ENCODE measurements around the gene GCK. TPM values are rescaled to one million over a fixed set of nuclear protein-coding genes. Genes with fewer than 3 reads are reported as not detected.

The GCK gene
- total and polyA plus RNA-seq, 3 donors from 2014 or later: 0.90 to 1.2 (median 0.94) TPM

GRCh38 chr7:44152971-44153947 is 36.0 kb downstream of the GCK start:
- no peaks in the 10 kb centered on the region for H3K36me3 ChIP-seq (ENCODE audit: low read depth, missing control alignments)

GRCh38 chr7:44151956-44152355 is 37.3 kb downstream of the GCK start:
- H3K9me3 ChIP-seq: no peaks in the 10 kb centered on the region
- WGBS, 2 donors: 95% methylated on average over 9 of the region's 9 CpGs
- no peak overlapping the region for H3K27ac ChIP-seq
- intact Hi-C loops (cut with DNase I; ENCODE audit: low total_unique reads): no loop called here
- no peak overlapping the region for H3K4me3 ChIP-seq
- no peak for DNase-seq
- H3K27me3 ChIP-seq: no peaks in the 10 kb centered on the region
- H3K4me1 ChIP-seq: no peaks in the 10 kb centered on the region
- TF ChIP-seq POLR2A (IDR thresholded peaks at IDR 0.05) (no peak), CTCF (IDR thresholded peaks at IDR 0.05) (no peak)
- H3K36me3 ChIP-seq (ENCODE audit: low read depth, missing control alignments): no peaks in the 10 kb centered on the region

More at GRCh38 chr7:44152971-44153947, 36.0 kb downstream of the GCK start:
- 77 to 90% methylated on average over 12 to 22 of the region's 22 CpGs for WGBS, 2 donors
- H3K4me1 ChIP-seq: no peaks in the 10 kb centered on the region
- intact Hi-C loops (cut with DNase I; ENCODE audit: low total_unique reads): no loop called here
- no peaks in the 10 kb centered on the region for H3K9me3 ChIP-seq
- DNase-seq: no peak
- no peak overlapping the region for H3K27ac ChIP-seq
- TF ChIP-seq POLR2A (IDR thresholded peaks at IDR 0.05) (no peak), CTCF (IDR thresholded peaks at IDR 0.05) (no peak)
- H3K4me3 ChIP-seq: no peak overlapping the region
- H3K27me3 ChIP-seq: no peaks in the 10 kb centered on the region

- intact Hi-C loops (cut with DNase I; ENCODE audit: low total_unique reads): no loop called here
- no peaks in the 10 kb centered on the region for H3K27me3 ChIP-seq
- WGBS, 2 donors: 90 to 91% methylated on average over 6 to 16 of the region's 16 CpGs
- no peaks in the 10 kb centered on the region for H3K9me3 ChIP-seq
- peaks cover 5% of the 10 kb centered on the region for H3K4me1 ChIP-seq
- no peak overlapping the region for H3K4me3 ChIP-seq
- no peak overlapping the region for H3K27ac ChIP-seq
- DNase-seq: no peak
- no peak for TF ChIP-seq POLR2A (IDR thresholded peaks at IDR 0.05)
- no peak for TF ChIP-seq CTCF (IDR thresholded peaks at IDR 0.05)
- H3K36me3 ChIP-seq (ENCODE audit: low read depth, missing control alignments): no peaks in the 10 kb centered on the region
Measured at GRCh38 chr7:44150966-44151941, 38.0 kb downstream of the GCK start.

GRCh38 chr7:44150466-44150832 is 38.8 kb downstream of the GCK start:
- intact Hi-C loops (cut with DNase I; ENCODE audit: low total_unique reads): no loop called here
- TF ChIP-seq CTCF (IDR thresholded peaks at IDR 0.05) (no peak), POLR2A (IDR thresholded peaks at IDR 0.05) (no peak)
- Histone ChIP-seq H3K4me3 (no peak overlapping the region), H3K4me1 (peaks cover 5% of the 10 kb centered on the region), H3K27me3 (no peaks in the 10 kb centered on the region), H3K27ac (no peak overlapping the region), H3K36me3 (ENCODE audit: low read depth, missing control alignments) (no peaks in the 10 kb centered on the region), H3K9me3 (no peaks in the 10 kb centered on the region)
- no peak for DNase-seq
- WGBS, 2 donors: 81% methylated on average over 2 to 5 of the region's 5 CpGs
